Ovary (tissue), 3 donors: ENCODE measurements around the gene HCN2.
A peak's percentile ranks its signal among the peaks of the same experiment; 100 is the strongest.

ENCODE experiments used
- CTCF ChIP-seq, 3 donors: fragments of 450-650 bp in 2 of 3; fragments of 200-600 bp in 1 of 3; IDR thresholded peaks; one replicate each; pipeline versions ENCODE4 v1.5.1 to v1.8.0; 2016 to 2022; ENCODE audit warnings: antibody characterized with exemption in 3 of 3, mild to moderate bottlenecking in 1 of 3
- EP300 ChIP-seq: sonication (generic); formaldehyde crosslinking; IDR thresholded peaks from one replicate; pipeline ENCODE4 v1.6.1; 2017; ENCODE audit warnings: antibody characterized with exemption
- POLR2A ChIP-seq: fragments of 450-650 bp; IDR thresholded peaks from one replicate; pipeline ENCODE4 v1.6.1; 2017; ENCODE audit warnings: antibody characterized with exemption, mild to moderate bottlenecking, moderate library complexity
- donor health status: DM: no; HTN: no; CAD: no.

DNA sequence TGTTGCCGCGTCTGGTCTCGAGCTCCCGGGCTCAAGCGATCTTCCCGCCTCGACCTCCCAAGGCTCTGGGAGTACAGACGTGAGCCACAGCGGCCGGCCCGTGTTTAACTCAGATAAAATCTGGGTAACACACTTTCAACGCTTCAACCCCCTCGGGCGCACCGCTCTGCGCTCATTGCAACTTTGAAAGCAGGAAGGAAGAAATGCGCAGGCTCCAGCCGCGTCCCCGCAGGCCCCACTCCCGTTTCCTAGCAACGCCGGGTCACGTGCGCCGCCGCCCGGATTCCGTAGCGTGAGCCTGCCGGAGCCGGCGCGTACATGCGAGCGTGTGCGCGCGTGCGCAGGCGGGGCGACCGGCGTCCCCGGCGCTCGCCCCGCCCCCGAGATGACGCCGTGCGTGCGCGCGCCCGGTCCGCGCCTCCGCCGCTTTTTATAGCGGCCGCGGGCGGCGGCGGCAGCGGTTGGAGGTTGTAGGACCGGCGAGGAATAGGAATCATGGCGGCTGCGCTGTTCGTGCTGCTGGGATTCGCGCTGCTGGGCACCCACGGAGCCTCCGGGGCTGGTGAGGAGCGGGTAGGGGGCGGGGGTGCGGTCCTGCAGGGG, 17.4 kb upstream of the HCN2 start, which contains the start of gene BSG:
- TF ChIP-seq CTCF (IDR thresholded peaks at IDR 0.05) (no peak), POLR2A (peak; percentile 89), EP300 (peak; percentile 14)
